Stimulated activated CD4-positive, alpha-beta T cell treated with anti-CD3 and anti-CD28 coated beads, Interleukin-1b, Interleukin-23, amount 100 ng/mL, for 4 hours (primary cell): Measurements from ENCODE around the gene EFNA5.

ENCODE experiments used
- DNase-seq, 2 donors: peaks; one replicate each; pipeline ENCODE4 v3.0.0-alpha.2; 2020; ENCODE audit warnings: low read depth in 2 of 2

EFNA5 gene

GRCh38 chr5:107545486-107545885 is 125.3 kb downstream of the EFNA5 start:
- no peak for DNase-seq

- no peak for DNase-seq
Measured at GRCh38 chr5:107544967-107545366, 125.8 kb downstream of the EFNA5 start.

GRCh38 chr5:107544476-107544875 is 126.3 kb downstream of the EFNA5 start:
- DNase-seq, result no peak

- no peak for DNase-seq
Measured at GRCh38 chr5:107543868-107544267, 126.9 kb downstream of the EFNA5 start.

- no peak for DNase-seq
Measured at GRCh38 chr5:107542831-107543231, 127.9 kb downstream of the EFNA5 start.

- no peak for DNase-seq
Measured at GRCh38 chr5:107542428-107542827, 128.3 kb downstream of the EFNA5 start.

GRCh38 chr5:107541400-107541799 is 129.3 kb downstream of the EFNA5 start:
- no peak for DNase-seq

GRCh38 chr5:107539726-107540330 is 130.9 kb downstream of the EFNA5 start:
- no peak for DNase-seq

GRCh38 chr5:107538805-107539445 is 131.8 kb downstream of the EFNA5 start:
- no peak for DNase-seq

GRCh38 chr5:107538331-107538730 is 132.4 kb downstream of the EFNA5 start:
- DNase-seq, result no peak

- DNase-seq, result no peak
Measured at GRCh38 chr5:107535849-107536248, 134.9 kb downstream of the EFNA5 start.

GRCh38 chr5:107533910-107534876 is 136.5 kb downstream of the EFNA5 start:
- no peak for DNase-seq

GRCh38 chr5:107532916-107533315 is 137.8 kb downstream of the EFNA5 start:
- no peak for DNase-seq

- DNase-seq, result no peak
Measured at GRCh38 chr5:107532169-107532878, 138.4 kb downstream of the EFNA5 start.

- no peak for DNase-seq
Measured at GRCh38 chr5:107531308-107531707, 139.4 kb downstream of the EFNA5 start.

- no peak for DNase-seq
Measured at GRCh38 chr5:107529618-107530017, 141.1 kb downstream of the EFNA5 start.

- no peak for DNase-seq
Measured at GRCh38 chr5:107526270-107526937, 144.3 kb downstream of the EFNA5 start.

GRCh38 chr5:107524111-107524510 is 146.6 kb downstream of the EFNA5 start:
- DNase-seq, result no peak

GRCh38 chr5:107523029-107523680 is 147.6 kb downstream of the EFNA5 start:
- no peak for DNase-seq

- DNase-seq, result no peak
Measured at GRCh38 chr5:107522456-107522855, 148.3 kb downstream of the EFNA5 start.

GRCh38 chr5:107519900-107520354 is 150.8 kb downstream of the EFNA5 start:
- DNase-seq, result no peak
